ENCODE measurements around the gene QSOX1.

DNA sequence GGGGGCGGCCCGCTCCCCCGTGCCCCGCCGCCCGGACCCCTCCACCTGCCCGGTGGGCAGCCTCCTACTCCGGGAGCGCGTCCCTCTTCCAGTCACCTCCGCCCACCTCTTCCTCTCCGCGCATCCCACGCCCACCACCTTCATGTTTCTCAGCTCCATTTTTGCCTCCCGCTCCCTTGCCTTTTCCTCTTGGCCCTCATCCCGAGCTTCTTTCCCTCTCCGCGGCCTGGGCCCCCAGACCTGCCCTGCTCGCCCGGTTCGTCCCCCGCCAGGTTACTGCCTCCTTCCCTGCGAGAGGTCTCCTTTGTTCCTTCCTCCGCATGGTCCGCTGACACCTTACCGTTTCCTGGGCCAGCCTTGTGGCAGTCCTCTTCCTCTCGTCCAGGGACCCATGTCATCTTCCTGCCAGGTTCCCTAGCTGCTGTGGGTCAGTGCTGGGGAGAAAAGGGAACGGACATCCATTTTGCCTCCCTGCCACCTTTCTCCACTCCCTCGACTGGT, 563 bp downstream of the QSOX1 start:
- TF ChIP-seq YY1 (IDR thresholded peaks at IDR 0.05; ENCODE audit: insufficient read depth, insufficient read length) (no peak), ZNF274 (IDR thresholded peaks at IDR 0.05; ENCODE audit: low read depth, low read length) (no peak)
